ENCODE measurements around the gene CDY2A. TPM values are rescaled to one million over a fixed set of nuclear protein-coding genes. Genes with fewer than 3 reads are reported as not detected.
"Not testable (repeated sequence)": the region's sequence is repeated elsewhere in the genome, so short reads cannot be mapped to it uniquely, and the experiment has no call there.

CDY2A gene
- total and polyA plus RNA-seq, 10 of the 15 experiments (the other 5 are each of a cell fraction or from before 2014, with no cell fraction given): not detected

DNA sequence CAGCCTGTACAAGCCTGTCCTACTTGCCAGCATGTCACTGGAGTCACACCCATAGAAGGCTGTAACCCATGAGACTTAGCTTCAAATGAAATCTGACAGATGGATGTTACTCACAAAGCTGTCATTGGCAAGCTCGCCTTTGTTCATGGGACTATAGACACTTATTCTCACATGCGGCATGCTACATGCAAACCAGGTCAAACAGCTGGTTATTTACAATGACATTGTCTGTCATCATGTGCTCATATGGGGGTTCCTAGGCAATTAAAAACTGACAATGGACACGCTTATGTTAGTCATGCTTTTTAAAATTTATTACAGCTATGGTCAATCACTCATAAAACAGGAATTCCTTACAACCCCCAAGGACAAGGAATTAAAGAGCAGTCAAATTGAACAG lies 30.9 kb downstream of the CDY2A start:
- CTCF ChIA-PET; FAIRE-seq; H3K4me2 ChIP-seq (ENCODE audit: control insufficient read depth, insufficient read depth); H3K27me3 ChIP-seq (replicated peaks in 1 of 2; ENCODE audit: control insufficient read depth in 2 of 2, insufficient read depth in 2 of 2, low read length in 1 of 2); H3K4me1 ChIP-seq (ENCODE audit: control insufficient read depth, insufficient read depth, low read length); H3K4me3 ChIP-seq; in situ Hi-C loops (cut with MboI); ATAC-seq; POLR2A ChIA-PET; H2AFZ ChIP-seq (ENCODE audit: control insufficient read depth, low read depth, low read length); H4K20me1 ChIP-seq (ENCODE audit: control insufficient read depth, insufficient read depth); H3K36me3 ChIP-seq (ENCODE audit: control insufficient read depth in 2 of 2, insufficient read depth in 2 of 2, low read length in 1 of 2); H3K27ac ChIP-seq (ENCODE audit: control insufficient read depth, insufficient read depth); intact Hi-C loops (cut with micrococcal nuclease; ENCODE audit: unreplicated experiment); H3K79me2 ChIP-seq (ENCODE audit: control insufficient read depth, insufficient read depth, low read length); H3K9ac ChIP-seq (ENCODE audit: control insufficient read depth, insufficient read depth, low read length); RAD21 ChIA-PET (ENCODE audit: unreplicated experiment); SMC1A ChIA-PET (ENCODE audit: uncharacterized antibody, unreplicated experiment); H3K9me3 ChIP-seq (replicated peaks; ENCODE audit: control insufficient read depth, insufficient read depth, low read length); DNase-seq (ENCODE audit: low read depth, low spot score); BruUV-seq (replicated peaks): not testable (repeated sequence)
- no CpG with 5 or more reads among the region's 3 CpGs for whole genome bisulfite sequencing (ENCODE audit: insufficient coverage, insufficient replicate concordance, low lambda C conversion rate, missing lambda C conversion rate)

DNA sequence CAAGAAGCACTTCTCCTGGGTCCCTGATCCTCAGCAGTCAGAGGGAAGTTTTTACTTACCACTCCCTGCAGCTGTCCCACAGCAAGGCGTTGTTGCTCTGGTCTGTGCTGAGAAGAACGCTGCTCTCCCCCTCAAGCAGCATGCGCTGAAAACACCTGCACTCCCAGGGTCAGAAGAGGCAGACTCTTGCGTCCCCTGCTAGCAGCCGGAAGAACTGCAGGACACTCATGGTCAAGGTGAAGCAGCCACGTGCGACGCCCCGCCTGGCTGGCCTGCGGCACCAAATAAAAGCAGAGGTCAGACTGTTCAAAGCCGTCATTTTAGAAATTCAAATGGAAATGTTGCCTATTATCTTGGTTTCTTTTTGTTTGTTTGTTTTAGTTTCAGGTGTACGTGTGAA lies 47.9 kb downstream of the CDY2A start:
- H3K4me3 ChIP-seq; H3K79me2 ChIP-seq (ENCODE audit: control insufficient read depth, insufficient read depth, low read length); H3K4me1 ChIP-seq (ENCODE audit: control insufficient read depth, insufficient read depth, low read length); intact Hi-C loops (cut with micrococcal nuclease; ENCODE audit: unreplicated experiment); H3K9me3 ChIP-seq (replicated peaks; ENCODE audit: control insufficient read depth, insufficient read depth, low read length); in situ Hi-C loops (cut with MboI); H3K27me3 ChIP-seq (replicated peaks in 1 of 2; ENCODE audit: control insufficient read depth in 2 of 2, insufficient read depth in 2 of 2, low read length in 1 of 2); BruUV-seq (replicated peaks); SMC1A ChIA-PET (ENCODE audit: uncharacterized antibody, unreplicated experiment); FAIRE-seq; CTCF ChIA-PET; H2AFZ ChIP-seq (ENCODE audit: control insufficient read depth, low read depth, low read length); POLR2A ChIA-PET; H4K20me1 ChIP-seq (ENCODE audit: control insufficient read depth, insufficient read depth); RAD21 ChIA-PET (ENCODE audit: unreplicated experiment); H3K27ac ChIP-seq (ENCODE audit: control insufficient read depth, insufficient read depth); H3K4me2 ChIP-seq (ENCODE audit: control insufficient read depth, insufficient read depth); DNase-seq (ENCODE audit: low read depth, low spot score); ATAC-seq; H3K36me3 ChIP-seq (ENCODE audit: control insufficient read depth in 2 of 2, insufficient read depth in 2 of 2, low read length in 1 of 2); H3K9ac ChIP-seq (ENCODE audit: control insufficient read depth, insufficient read depth, low read length): not testable (repeated sequence)
- no CpG with 5 or more reads among the region's 12 CpGs for WGBS (ENCODE audit: insufficient coverage, insufficient replicate concordance, low lambda C conversion rate, missing lambda C conversion rate)

Other genes starting within 250 kb of the CDY2A start
- not detected in 2 replicates for gene CDY2B, start 145.6 kb upstream of the CDY2A start, total RNA-seq (2014; rRNA removed)
- gene CDY2B, start 145.6 kb upstream of the CDY2A start, total RNA-seq (2014; rRNA removed; fragmentation: Illumina TruSeq; extraction: Trizol): not detected in 2 replicates
- gene CDY2B, start 145.6 kb upstream of the CDY2A start, total RNA-seq (2021): not detected in 2 replicates
- not detected in 2 replicates for gene CDY2B, start 145.6 kb upstream of the CDY2A start, polyA plus RNA-seq (2011; rRNA removed)
- not detected in 2 replicates for gene CDY2B, start 145.6 kb upstream of the CDY2A start, polyA plus RNA-seq (2014; fragmentation: Illumina TruSeq; extraction: Trizol)
- gene CDY2B, start 145.6 kb upstream of the CDY2A start, polyA plus RNA-seq (2014; fragmentation: Nextera tagmentation; extraction: Ambion mirVana): not detected
- not detected in 2 replicates for gene CDY2B, start 145.6 kb upstream of the CDY2A start, polyA plus RNA-seq (2014; rRNA removed)
- not detected for gene CDY2B, start 145.6 kb upstream of the CDY2A start, polyA plus RNA-seq (2016; fragmentation: Nextera tagmentation; extraction: Ambion mirVana)